H9 (cell line): Measurements from ENCODE around the gene SLC35F3. TPM values are rescaled to one million over a fixed set of nuclear protein-coding genes. Genes with fewer than 3 reads are reported as not detected.
"Not testable (repeated sequence)": the region's sequence is repeated elsewhere in the genome, so short reads cannot be mapped to it uniquely, and the experiment has no call there.

Experiments
- DNase-seq: peaks from one replicate; pipeline ENCODE4 v3.0.0-alpha.2; 2017
- H2AFZ ChIP-seq: one replicate; pipeline ENCODE4 v1.6.1; 2013; ENCODE audit warnings: mild to moderate bottlenecking, low read length, control low read depth, moderate library complexity
- H2AK5ac ChIP-seq: 2 replicates; pipeline ENCODE4 v1.6.1; 2013; ENCODE audit warnings: low read length, control low read depth, mixed read lengths; ENCODE audit not compliant: insufficient read length
- H2BK120ac ChIP-seq: one replicate; pipeline ENCODE4 v1.6.1; 2013; ENCODE audit warnings: low read depth, mild to moderate bottlenecking, low read length, control low read depth, inconsistent platforms; ENCODE audit not compliant: poor library complexity, severe bottlenecking
- H2BK12ac ChIP-seq: 2 replicates; pipeline ENCODE4 v1.6.1; 2013; ENCODE audit warnings: low read length, control low read depth, mixed read lengths, low read depth; ENCODE audit not compliant: insufficient read length
- H2BK15ac ChIP-seq: 2 replicates; pipeline ENCODE4 v1.6.1; 2013; ENCODE audit warnings: low read depth, low read length, control low read depth
- H2BK20ac ChIP-seq: one replicate; pipeline ENCODE4 v1.6.1; 2013; ENCODE audit warnings: low read depth, mild to moderate bottlenecking, low read length, control low read depth, inconsistent platforms; ENCODE audit not compliant: poor library complexity, severe bottlenecking
- H2BK5ac ChIP-seq: 2 replicates; pipeline ENCODE4 v1.6.1; 2013; ENCODE audit warnings: low read length, control low read depth, mixed read lengths; ENCODE audit not compliant: insufficient read length
- H3K14ac ChIP-seq: 2 replicates; pipeline ENCODE4 v1.6.1; 2013; ENCODE audit warnings: low read length, control low read depth; ENCODE audit not compliant: insufficient read depth
- H3K18ac ChIP-seq: 2 replicates; pipeline ENCODE4 v1.6.1; 2013; ENCODE audit warnings: low read depth, mild to moderate bottlenecking, mixed read lengths, low read length, control low read depth; ENCODE audit not compliant: insufficient read length
- H3K23ac ChIP-seq: 2 replicates; pipeline ENCODE4 v1.6.1; 2013; ENCODE audit warnings: low read length, control low read depth, mixed read lengths, low read depth; ENCODE audit not compliant: insufficient read length
- H3K23me2 ChIP-seq: 2 replicates; pipeline ENCODE4 v1.6.1; 2013; ENCODE audit warnings: low read depth, mild to moderate bottlenecking, mixed read lengths, low read length, control low read depth; ENCODE audit not compliant: insufficient read length, poor library complexity, severe bottlenecking
- H3K27ac ChIP-seq: 2 replicates; pipeline ENCODE4 v1.5.1; 2013; ENCODE audit warnings: low read length, control low read depth, mixed read lengths, low read depth; ENCODE audit not compliant: insufficient read length
- H3K27me3 ChIP-seq: 2 replicates; pipeline ENCODE4 v1.6.1; 2013; ENCODE audit warnings: low read length, control low read depth, inconsistent platforms; ENCODE audit not compliant: insufficient read depth
- H3K4ac ChIP-seq: 2 replicates; pipeline ENCODE4 v1.6.1; 2013; ENCODE audit warnings: low read depth, mild to moderate bottlenecking, control low read depth, inconsistent platforms, low read length, moderate library complexity
- H3K4me1 ChIP-seq: 2 replicates; pipeline ENCODE4 v1.6.1; 2013; ENCODE audit warnings: low read length, control low read depth, inconsistent platforms; ENCODE audit not compliant: insufficient read depth
- H3K4me2 ChIP-seq: 2 replicates; pipeline ENCODE4 v1.6.1; 2013; ENCODE audit warnings: low read length, control low read depth, mixed read lengths; ENCODE audit not compliant: insufficient read length, insufficient read depth
- H3K56ac ChIP-seq: 2 replicates; pipeline ENCODE4 v1.6.1; 2013; ENCODE audit warnings: low read depth, mild to moderate bottlenecking, mixed read lengths, low read length, control low read depth; ENCODE audit not compliant: insufficient read length
- H3K79me1 ChIP-seq: 2 replicates; pipeline ENCODE4 v1.6.1; 2013; ENCODE audit warnings: low read depth, mild to moderate bottlenecking, moderate library complexity, low read length, control low read depth, inconsistent platforms; ENCODE audit not compliant: insufficient read depth, poor library complexity, severe bottlenecking
- H3K79me2 ChIP-seq: 2 replicates; pipeline ENCODE4 v1.6.1; 2013; ENCODE audit warnings: low read length, control low read depth, inconsistent platforms; ENCODE audit not compliant: insufficient read depth
- H3K9ac ChIP-seq: 2 replicates; pipeline ENCODE4 v1.6.1; 2013; ENCODE audit warnings: low read length, control low read depth, mixed read lengths; ENCODE audit not compliant: insufficient read length; ENCODE audit errors: extremely low read depth
- H3K9me3 ChIP-seq: one replicate; pipeline ENCODE4 v1.6.1; 2013; ENCODE audit warnings: low read depth, low read length, inconsistent platforms; ENCODE audit not compliant: control insufficient read depth
- H3T11ph ChIP-seq: one replicate; pipeline ENCODE4 v1.6.1; 2013; ENCODE audit warnings: mild to moderate bottlenecking, low read length, control low read depth, inconsistent platforms
- H4K20me1 ChIP-seq: one replicate; pipeline ENCODE4 v1.6.1; 2013; ENCODE audit not compliant: control insufficient read depth, insufficient read length, insufficient read depth
- H4K5ac ChIP-seq: 2 replicates; pipeline ENCODE4 v1.6.1; 2013; ENCODE audit warnings: low read depth, mild to moderate bottlenecking, mixed read lengths, low read length, control low read depth; ENCODE audit not compliant: insufficient read length
- H4K8ac ChIP-seq: replicated peaks from 2 replicates; pipeline ENCODE4 v1.6.1; 2013; ENCODE audit warnings: low read length, control low read depth, mixed read lengths, low read depth; ENCODE audit not compliant: insufficient read length
- H4K91ac ChIP-seq: 2 replicates; pipeline ENCODE4 v1.6.1; 2013; ENCODE audit warnings: low read depth, mild to moderate bottlenecking, moderate library complexity, mixed read lengths, low read length, control low read depth; ENCODE audit not compliant: insufficient read length
- H3K27ac Mint-ChIP-seq, 3 experiments: 2 replicates in 2 of 3; 3 replicates in 1 of 3; pipeline ENCODE4 v1.8.0; 2020 to 2021; ENCODE audit warnings: mixed read lengths in 3 of 3, mild to moderate bottlenecking in 1 of 3, moderate library complexity in 1 of 3
- H3K27me3 Mint-ChIP-seq: 2 replicates; pipeline ENCODE4 v1.8.0; 2021; ENCODE audit warnings: low read depth, mild to moderate bottlenecking, moderate library complexity, mixed read lengths
- H3K36me3 Mint-ChIP-seq, 3 experiments: 2 replicates in 2 of 3; 3 replicates in 1 of 3; pipeline ENCODE4 v1.8.0; 2020 to 2021; ENCODE audit warnings: low read depth in 3 of 3, mixed read lengths in 3 of 3; ENCODE audit not compliant: insufficient read depth in 1 of 3
- H3K4me1 Mint-ChIP-seq, 2 experiments: 2 replicates each; pipeline ENCODE4 v1.8.0; 2020; ENCODE audit warnings: mixed read lengths in 2 of 2
- H3K4me3 Mint-ChIP-seq, 2 experiments: 2 replicates in 1 of 2; 3 replicates in 1 of 2; pipeline ENCODE4 v1.8.0; 2020 to 2021; ENCODE audit warnings: mild to moderate bottlenecking in 2 of 2, mixed read lengths in 2 of 2, moderate library complexity in 1 of 2
- H3K9me3 Mint-ChIP-seq, 2 experiments: 2 replicates in 1 of 2; 3 replicates in 1 of 2; pipeline ENCODE4 v1.8.0; 2020; ENCODE audit warnings: mild to moderate bottlenecking in 2 of 2, mixed read lengths in 2 of 2, moderate library complexity in 1 of 2
- CTCF ChIP-seq: fragments of 200-600 bp; sonication (generic); conservative IDR thresholded peaks from 3 replicates; pipeline ENCODE4 v1.8.0; 2021; ENCODE audit warnings: antibody characterized with exemption, mild to moderate bottlenecking
- WGBS: extraction: QIAGEN DNeasy Blood & Tissue Kit; methylation state at CpG from one replicate; pipeline ENCODE4 v1.1.7; 2013; ENCODE audit warnings: missing lambda C conversion rate, low lambda C conversion rate, mixed read lengths; ENCODE audit not compliant: insufficient read length; ENCODE audit errors: extremely low coverage; 5-methylcytosine and 5-hydroxymethylcytosine counted together
- total RNA-seq: library from RNA; stranded (reverse); gene quantifications from 2 replicates; pipeline ENCODE4 v1.2.1, GENCODE V29; 2021

SLC35F3 gene
- total RNA-seq, 1 experiment from 2014 or later: 0.81 TPM

- Histone ChIP-seq H2BK12ac (no peak overlapping the region), H3K9ac (no peak overlapping the region), H4K5ac (no peak overlapping the region), H3K9me3 (no peaks in the 10 kb centered on the region), H3K23ac (no peak overlapping the region), H3K79me2 (no peaks in the 10 kb centered on the region), H2BK5ac (no peak overlapping the region), H2AFZ (no peak overlapping the region), H3K27me3 (no peaks in the 10 kb centered on the region), H4K20me1 (no peaks in the 10 kb centered on the region), H3K4ac (no peak overlapping the region), H4K91ac (no peak overlapping the region), H3K18ac (no peak overlapping the region), H4K8ac (no peak overlapping the region), H2AK5ac (no peak overlapping the region), H3T11ph (no peak overlapping the region), H3K56ac (no peak overlapping the region), H2BK120ac (no peak overlapping the region), H3K4me1 (no peaks in the 10 kb centered on the region), H3K79me1 (no peaks in the 10 kb centered on the region), H3K27ac (no peak overlapping the region), H2BK20ac (no peak overlapping the region), H3K23me2 (no peaks in the 10 kb centered on the region), H3K14ac (no peak overlapping the region), H2BK15ac (no peak overlapping the region), H3K4me2 (no peak overlapping the region)
- Mint-ChIP-seq H3K36me3 (no peaks in the 10 kb centered on the region), H3K4me3 (no peak overlapping the region), H3K27ac (no peak overlapping the region), H3K4me1 (peaks cover 4% of the 10 kb centered on the region in 2 experiments), H3K9me3 (peaks cover 2 to 3% of the 10 kb centered on the region in 2 experiments; a peak in 2 of 5 replicates), H3K27me3 (peaks cover 16% of the 10 kb centered on the region)
- no peak for DNase-seq
- TF ChIP-seq CTCF: no peak
- no CpG with 5 or more reads among the region's 7 CpGs for WGBS
These were observed 216.0 kb downstream of the SLC35F3 start for GRCh38 chr1:234120327-234120944.

GRCh38 chr1:234121659-234122058, 217.2 kb downstream of the SLC35F3 start:
- not testable (repeated sequence) for H3K9me3 ChIP-seq, H3K79me1 ChIP-seq, H3K79me2 ChIP-seq, DNase-seq, H3K23ac ChIP-seq, H2BK12ac ChIP-seq, H3K23me2 ChIP-seq, H2BK120ac ChIP-seq, H2AFZ ChIP-seq, H3K18ac ChIP-seq, H3K4me2 ChIP-seq, H2AK5ac ChIP-seq, H3K27ac ChIP-seq, H3K36me3 Mint-ChIP-seq, H4K91ac ChIP-seq, H3K4ac ChIP-seq, H3T11ph ChIP-seq, H4K8ac ChIP-seq, H2BK20ac ChIP-seq, H2BK5ac ChIP-seq, H3K9ac ChIP-seq, H3K27ac Mint-ChIP-seq, H3K4me3 Mint-ChIP-seq, H3K4me1 Mint-ChIP-seq, H3K27me3 ChIP-seq, H3K9me3 Mint-ChIP-seq, H3K14ac ChIP-seq, H4K20me1 ChIP-seq, H3K4me1 ChIP-seq, H3K56ac ChIP-seq, H4K5ac ChIP-seq, H2BK15ac ChIP-seq
- WGBS: no CpG with 5 or more reads among the region's 3 CpGs
- H3K27me3 Mint-ChIP-seq: peaks cover 20% of the 10 kb centered on the region
